HepG2 (cell line): Measurements from ENCODE around the gene NDEL1.

Experiments
- BCL3 ChIP-seq: sonication (generic); formaldehyde crosslinking; IDR thresholded peaks from 2 replicates; pipeline ENCODE4 v1.5.1; 2020; ENCODE audit warnings: mild to moderate bottlenecking, missing genetic modification reagents, moderate library complexity
- JUND ChIP-seq: sonication (generic); formaldehyde crosslinking; IDR thresholded peaks from 2 replicates; pipeline ENCODE4 v1.8.0; 2022; ENCODE audit warnings: mild to moderate bottlenecking, missing genetic modification reagents
- SKIL ChIP-seq: sonication (generic); formaldehyde crosslinking; IDR thresholded peaks from 2 replicates; pipeline ENCODE4 v1.8.0; 2022; ENCODE audit warnings: missing genetic modification reagents, mild to moderate bottlenecking, moderate library complexity, borderline replicate concordance
- TCF7L2 ChIP-seq: IDR thresholded peaks from 2 replicates; pipeline ENCODE4 v1.6.1; 2011; ENCODE audit warnings: mild to moderate bottlenecking, low read depth, low read length, moderate library complexity
- ZBTB44 ChIP-seq: sonication (generic); formaldehyde crosslinking; IDR thresholded peaks from 2 replicates; pipeline ENCODE4 v1.4.0; 2020; ENCODE audit warnings: missing genetic modification reagents
- ZFP36 ChIP-seq: fragments of 150-350 bp; IDR thresholded peaks from 2 replicates; pipeline ENCODE4 v1.6.1; 2018; ENCODE audit warnings: borderline replicate concordance, low read length, low read depth; ENCODE audit not compliant: partially characterized antibody
- ZNF546 ChIP-seq: sonication (generic); formaldehyde crosslinking; conservative IDR thresholded peaks from 2 replicates; pipeline ENCODE4 v1.8.1; 2023; ENCODE audit warnings: mild to moderate bottlenecking, missing genetic modification reagents
- ZNF709 ChIP-seq: sonication (generic); formaldehyde crosslinking; IDR thresholded peaks from 2 replicates; pipeline ENCODE4 v1.5.0; 2020; ENCODE audit warnings: mild to moderate bottlenecking, missing genetic modification reagents

GRCh38 chr17:8480011-8480976, 44.6 kb downstream of the NDEL1 start:
- TF ChIP-seq ZNF546 (CRISPR knock-in tag): no peak
- TF ChIP-seq TCF7L2: no peak
- no peak for TF ChIP-seq SKIL (CRISPR knock-in tag)
- TF ChIP-seq JUND (CRISPR knock-in tag): no peak
- no peak for TF ChIP-seq ZBTB44 (CRISPR knock-in tag)
- no peak for TF ChIP-seq BCL3
- TF ChIP-seq ZFP36: no peak
- TF ChIP-seq ZNF709: no peak
